Jurkat, Clone E6-1 (cell line): ENCODE measurements around the gene NAA15.
"Not testable (repeated sequence)": the region's sequence is repeated elsewhere in the genome, so short reads cannot be mapped to it uniquely, and the experiment has no call there.

Source experiments
- DNase-seq: peaks from one replicate; pipeline ENCODE4 v3.0.0-alpha.2; 2011; ENCODE audit warnings: low read depth, low spot score
- H3K4me3 ChIP-seq: 2 replicates; pipeline ENCODE4 v1.5.1; 2011; ENCODE audit warnings: mild to moderate bottlenecking, low read length, control low read depth, moderate library complexity

The NAA15 gene

DNA sequence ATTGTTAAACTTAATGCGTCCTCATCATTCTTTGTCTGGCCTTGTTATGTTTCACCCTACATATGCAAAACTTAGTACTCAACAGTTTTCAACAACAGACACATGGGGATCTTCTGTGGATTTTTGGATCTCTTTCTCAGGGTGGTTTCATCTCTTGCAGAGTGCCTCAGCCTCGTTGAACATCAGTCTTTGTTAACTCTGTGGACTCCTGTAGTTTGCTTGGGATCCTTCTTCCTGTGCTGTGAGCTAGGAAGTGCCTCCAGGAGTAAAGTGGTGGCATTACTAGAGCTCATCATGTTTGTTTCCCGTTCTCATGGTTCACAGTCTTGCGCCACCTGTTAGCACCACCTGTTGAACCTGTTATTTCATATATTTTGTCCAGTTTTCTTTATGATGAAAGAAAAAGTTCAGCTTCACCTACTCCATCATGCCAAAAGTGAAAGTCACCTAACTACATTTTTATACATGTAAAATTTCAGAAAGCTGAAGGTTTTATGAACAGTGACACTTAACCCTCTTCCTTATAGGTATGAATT is 28.4 kb downstream of the NAA15 start:
- H3K4me3 ChIP-seq = no peak overlapping the region
- DNase-seq = no peak

DNA sequence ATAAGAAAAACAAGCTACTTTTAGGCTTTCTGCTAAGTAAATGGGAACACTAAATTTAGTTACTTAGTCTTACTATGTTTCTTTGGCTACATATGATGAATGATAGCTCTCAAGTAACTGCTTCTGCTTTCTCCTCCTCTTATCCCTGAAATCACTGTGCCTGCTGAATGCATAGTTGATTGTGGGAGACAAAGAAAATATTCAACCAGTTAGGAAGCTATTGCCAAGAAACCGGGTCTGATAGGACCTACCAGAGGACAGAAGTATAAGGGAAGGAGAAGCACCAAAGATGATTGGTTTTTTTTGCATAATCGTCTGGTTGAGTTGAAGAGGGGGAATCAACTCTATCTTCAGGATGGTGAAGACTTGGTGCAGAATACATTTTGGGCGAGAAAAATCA is 29.0 kb downstream of the NAA15 start:
- no peak for DNase-seq
- H3K4me3 ChIP-seq = no peak overlapping the region

DNA sequence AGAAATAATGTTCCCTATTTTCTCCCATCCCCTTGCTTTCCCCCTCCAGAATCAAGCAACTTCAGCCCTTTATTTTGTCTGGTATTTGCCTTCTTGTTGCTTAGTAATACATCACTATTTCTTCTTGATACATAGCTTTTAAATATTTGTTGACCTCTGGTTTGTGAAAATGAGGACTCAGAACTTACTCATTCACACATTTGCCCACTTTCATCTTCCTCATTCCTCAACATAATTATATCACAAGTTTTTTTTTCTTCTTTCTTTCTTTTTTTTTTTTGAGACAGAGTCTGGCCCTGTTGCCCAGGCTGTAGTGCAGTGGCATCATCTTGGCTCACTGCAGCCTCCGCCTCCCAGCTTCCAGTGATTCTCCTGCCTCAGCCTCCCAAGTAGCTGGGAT is 29.9 kb downstream of the NAA15 start:
- no peak for DNase-seq
- H3K4me3 ChIP-seq = no peak overlapping the region

DNA sequence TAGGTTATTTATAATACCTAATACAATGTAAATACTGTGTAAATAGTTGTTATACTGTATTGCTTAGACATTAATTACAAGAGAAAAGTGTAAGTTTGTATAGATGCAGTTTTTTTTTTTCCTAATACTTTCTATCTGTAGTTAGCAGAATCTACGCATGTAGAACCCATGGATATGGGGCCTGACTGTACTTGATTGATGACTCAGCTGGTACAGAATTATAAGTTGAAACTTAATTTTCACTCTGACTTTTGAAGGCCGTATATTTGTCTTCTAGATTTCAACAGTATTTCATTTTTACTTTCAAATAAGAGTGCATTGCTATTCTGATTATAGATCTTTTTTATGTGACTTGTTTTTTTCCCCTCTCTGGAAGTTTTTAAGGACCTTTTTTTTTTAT is 31.7 kb downstream of the NAA15 start:
- no peak overlapping the region for H3K4me3 ChIP-seq
- no peak for DNase-seq

DNA sequence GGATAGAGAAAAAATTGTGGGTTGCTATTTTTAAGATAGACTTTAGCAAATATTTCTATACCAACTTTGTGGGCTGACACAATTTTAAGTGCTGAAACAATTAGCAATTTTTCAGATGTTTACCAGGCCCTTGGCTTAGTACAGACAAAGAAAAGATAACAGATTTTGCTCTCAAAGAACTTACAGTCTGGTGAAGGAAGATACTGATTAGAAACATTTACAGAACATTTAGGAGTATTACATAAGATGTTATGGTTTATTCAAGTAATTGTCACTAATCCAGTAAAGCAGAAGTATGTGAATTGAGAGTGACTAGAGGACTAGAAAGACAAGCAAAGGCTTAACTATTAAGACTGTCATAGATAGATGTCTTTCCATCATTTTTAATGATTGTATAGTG is 36.3 kb downstream of the NAA15 start:
- H3K4me3 ChIP-seq = no peak overlapping the region
- DNase-seq = no peak

DNA sequence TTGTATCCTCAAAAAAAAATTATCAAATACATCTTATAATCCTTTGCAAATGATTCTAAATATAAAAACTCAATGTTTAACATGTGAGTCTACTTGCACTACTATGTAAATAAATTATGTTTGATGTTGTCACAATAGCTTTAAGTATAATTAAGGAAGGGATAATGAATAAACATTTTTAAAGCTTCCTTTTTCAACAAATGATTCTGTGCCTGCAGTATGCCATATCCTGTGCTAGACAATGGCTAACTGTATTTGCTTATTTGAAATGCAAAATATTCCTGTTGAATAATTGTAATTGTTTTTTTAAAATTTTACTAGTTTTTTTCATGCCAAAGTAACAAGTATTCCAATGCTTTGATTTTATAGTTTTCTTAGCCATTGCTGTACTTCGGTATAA is 60.0 kb downstream of the NAA15 start:
- no peak overlapping the region for H3K4me3 ChIP-seq
- DNase-seq = no peak

DNA sequence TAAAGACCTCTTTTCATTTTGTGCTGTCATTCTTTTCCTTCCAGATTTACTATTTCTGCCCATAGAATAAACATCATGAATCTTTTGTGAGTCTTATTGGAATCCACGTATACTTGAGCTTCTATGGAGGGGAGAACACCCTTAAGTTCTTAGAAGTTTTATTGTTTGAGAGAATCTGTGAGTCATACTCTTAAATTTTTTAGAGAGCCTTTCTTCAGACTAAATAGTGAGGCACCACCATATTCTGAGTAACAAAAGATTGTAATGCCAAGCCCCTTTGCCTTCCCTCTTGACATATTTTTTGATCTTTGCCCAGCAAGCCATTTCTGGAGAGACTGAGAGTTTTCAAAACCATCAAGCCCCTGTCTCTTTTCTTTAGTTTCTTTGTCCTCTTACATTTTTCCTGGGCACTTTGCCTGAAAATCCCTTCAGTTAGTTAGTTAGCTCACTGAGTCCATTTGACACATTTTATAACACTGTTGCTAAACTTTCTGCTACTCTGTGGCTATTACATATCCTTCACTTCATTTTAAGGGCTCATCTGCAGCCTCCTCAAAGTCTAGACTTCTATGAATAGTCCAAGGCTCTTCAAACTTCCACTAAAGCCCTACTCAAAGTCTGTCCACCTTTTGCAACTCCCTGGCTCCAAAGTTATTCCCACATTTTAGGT is 66.3 kb downstream of the NAA15 start:
- H3K4me3 ChIP-seq = no peak overlapping the region
- DNase-seq = no peak

DNA sequence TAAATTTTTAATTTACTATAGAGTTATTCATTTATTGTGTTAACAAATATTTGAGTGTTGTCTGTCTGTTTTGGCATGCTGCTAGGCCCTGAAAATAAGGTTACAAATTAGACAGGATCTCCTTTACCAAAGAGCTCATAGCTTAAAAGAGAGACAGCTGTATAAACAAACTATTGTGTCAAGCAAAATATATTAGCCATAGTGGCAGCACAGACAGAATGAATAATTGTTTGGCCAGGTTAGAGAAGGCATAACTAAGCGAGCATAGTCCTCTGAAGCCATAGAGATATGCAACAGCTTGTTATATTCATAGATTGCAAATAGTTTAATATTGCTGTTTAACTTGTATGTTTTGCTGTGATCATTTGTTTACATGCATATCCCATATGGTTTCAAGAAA is 67.7 kb downstream of the NAA15 start:
- H3K4me3 ChIP-seq = no peak overlapping the region
- DNase-seq = no peak

DNA sequence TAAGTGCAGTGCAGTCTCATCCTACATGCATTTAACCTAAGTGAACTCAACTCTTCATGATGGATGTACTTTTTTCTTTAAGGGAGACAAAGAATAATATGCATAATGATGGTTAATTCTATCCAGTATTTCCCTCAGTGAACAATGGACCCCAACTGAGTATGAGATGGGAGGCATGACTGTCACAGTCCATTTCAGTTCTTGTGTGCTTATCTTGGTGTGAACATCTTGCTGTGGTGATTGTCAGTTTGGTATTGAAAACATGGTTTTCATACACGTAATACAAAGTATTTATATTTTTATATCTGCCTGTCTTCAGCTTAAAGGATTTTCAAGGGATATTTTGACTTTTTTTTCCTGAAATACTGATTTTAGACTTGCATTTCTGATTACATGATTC is 72.9 kb downstream of the NAA15 start:
- no peak for DNase-seq

DNA sequence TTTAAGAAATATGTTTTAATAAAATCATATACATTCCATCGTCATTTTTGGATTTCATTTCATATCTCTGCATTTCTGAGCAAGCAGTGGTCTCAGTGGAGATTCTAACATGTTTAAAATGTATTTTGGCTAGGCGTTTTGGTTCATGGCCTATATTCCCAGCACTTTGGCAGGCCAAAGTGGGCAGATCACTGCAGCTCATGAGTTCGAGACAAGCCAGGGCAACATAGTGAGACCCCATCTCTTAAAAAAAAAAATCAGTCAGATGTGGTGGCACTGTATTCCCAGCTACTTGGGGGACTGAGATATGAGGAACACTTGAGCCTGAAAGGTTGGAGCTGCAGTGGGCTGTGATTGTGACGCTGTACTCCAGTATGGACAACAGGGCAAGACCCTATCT is 85.1 kb downstream of the NAA15 start:
- H3K4me3 ChIP-seq = no peak overlapping the region
- no peak for DNase-seq

More for the DNA sequence above, 72.9 kb downstream of the NAA15 start:
- no peak overlapping the region for H3K4me3 ChIP-seq

DNA sequence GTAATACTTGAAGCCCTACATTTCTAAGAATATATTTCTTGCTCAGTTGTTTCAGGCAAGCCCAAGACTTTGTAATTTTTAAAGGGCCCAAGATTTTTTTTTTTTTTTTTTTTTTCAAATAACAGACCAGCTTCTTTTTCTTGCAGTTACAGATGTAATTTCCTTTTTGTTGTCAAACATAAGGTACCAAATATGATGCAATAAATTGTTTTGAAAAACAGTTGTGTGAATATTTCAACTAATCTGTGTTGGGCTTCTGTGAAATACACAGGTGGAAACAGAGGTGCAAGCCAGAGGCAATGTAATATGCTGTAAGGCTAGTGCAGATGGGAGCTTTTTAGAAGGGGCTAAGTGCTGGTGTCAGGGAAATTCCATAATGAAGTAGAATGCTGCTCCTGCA is 87.8 kb downstream of the NAA15 start:
- H3K4me3 ChIP-seq = no peak overlapping the region
- DNase-seq = no peak

DNA sequence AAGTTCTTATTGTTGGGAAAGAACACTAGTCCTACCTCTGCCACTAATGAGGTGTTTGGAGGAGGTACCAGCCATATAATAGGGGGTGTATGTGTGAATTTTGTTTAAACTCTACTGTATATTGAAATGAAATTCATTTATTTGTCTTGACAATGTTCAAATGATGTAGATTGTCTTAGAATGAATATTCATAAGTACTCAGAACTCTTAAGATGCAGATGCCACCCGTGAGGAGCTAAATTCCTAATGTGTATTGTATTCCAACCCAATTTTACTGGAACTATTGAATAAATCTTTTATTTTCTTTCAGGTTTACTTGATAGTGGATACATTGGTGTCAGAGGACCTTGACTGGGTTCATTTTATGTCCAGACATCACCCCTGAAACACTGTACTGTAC is 88.7 kb downstream of the NAA15 start:
- no peak overlapping the region for H3K4me3 ChIP-seq
- no peak for DNase-seq

DNA sequence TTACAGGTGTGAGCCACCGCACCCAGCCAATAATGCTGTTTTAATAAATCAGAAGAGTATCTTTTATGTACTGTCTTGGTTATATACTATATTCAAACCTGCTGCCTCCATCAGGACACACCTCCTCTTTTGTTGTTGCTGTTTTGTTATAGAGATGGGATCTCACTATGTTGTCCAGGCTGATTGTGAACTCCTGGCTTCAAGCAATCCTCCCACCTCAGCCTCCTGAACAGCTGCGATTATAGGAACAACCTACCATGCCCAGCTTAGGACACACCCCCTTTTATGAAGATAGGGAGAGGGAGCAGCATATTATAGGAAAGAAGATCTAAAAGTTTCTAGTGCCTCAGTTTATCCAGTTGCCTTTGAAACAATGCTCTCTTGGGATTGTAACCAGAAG is 90.4 kb downstream of the NAA15 start:
- no peak overlapping the region for H3K4me3 ChIP-seq
- no peak for DNase-seq

DNA sequence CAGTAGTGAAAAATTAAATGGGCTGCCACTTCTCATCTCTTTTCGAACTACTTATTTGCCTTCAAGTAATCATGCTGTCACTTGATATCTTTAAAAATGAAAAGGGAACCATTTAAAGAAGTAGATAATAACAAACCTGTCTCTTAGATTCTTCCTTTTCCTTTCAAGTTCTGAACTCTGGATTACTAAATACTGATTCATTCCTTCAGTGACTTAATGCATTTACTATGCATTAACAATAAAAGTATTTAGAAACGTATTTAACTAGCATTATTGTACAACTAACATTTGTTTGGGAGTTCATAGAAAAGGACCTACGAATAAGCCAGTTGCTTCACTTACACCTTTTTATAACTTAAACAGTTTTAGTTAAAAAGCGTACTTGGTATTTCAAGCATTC is 91.5 kb downstream of the NAA15 start:
- H3K4me3 ChIP-seq = no peak overlapping the region
- DNase-seq = no peak

DNA sequence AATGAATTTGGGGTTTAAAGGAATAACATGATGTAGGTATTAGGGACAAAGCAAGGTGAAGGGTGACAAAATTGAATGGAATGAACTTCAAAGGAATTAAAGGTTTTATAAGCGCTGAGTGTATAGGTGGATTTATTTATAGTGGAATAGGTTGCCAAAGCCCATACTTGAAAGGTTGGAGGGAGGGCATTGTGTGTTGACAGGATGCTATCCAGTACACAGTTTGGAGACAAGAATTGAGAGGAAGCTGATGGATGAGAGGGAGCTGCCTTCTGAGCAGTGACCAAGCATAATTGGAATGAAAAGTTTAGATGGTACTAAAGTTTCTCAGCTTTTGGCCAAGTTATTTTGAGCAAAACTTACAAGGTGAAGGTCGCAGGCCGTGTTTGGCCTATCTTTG is 100.1 kb downstream of the NAA15 start:
- DNase-seq = no peak
- H3K4me3 ChIP-seq = no peak overlapping the region

DNA sequence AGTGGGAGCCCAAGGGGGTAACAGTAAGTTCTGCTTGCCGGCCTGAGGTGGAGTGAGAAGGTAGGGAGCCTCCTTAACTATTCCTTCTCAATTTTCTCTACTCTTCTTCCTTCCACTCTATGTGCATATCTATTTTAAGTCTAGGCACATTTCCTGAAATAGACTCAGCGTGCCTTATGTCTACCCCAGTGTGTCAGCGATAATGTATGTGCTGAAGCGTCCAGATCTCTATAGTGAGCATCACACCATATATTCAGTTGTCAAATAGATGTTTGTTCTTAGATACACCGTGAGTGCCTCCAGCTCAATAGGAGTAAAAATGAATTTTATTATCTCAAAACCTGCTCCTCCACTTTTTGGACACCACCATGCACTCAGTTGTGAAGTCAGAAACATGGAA is 101.1 kb downstream of the NAA15 start:
- no peak overlapping the region for H3K4me3 ChIP-seq
- DNase-seq = no peak

DNA sequence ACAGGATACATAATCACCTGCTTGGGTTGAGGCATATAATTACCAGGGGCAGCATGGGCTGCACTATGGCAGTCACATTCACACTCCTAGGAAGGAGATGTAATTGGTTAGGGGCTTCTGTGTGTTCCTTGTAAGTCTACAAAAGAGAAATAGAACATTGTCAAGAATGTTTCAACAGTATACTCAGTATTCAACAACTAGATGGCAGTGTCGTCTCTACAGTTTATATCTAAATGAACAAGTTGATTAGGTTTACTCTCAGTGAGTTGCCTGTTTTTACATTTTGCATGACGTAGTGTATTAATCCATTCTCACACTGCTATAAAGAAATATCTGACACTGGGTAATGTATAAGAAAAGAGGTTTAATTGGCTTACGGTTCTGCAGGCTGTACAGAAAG is 102.2 kb downstream of the NAA15 start:
- no peak overlapping the region for H3K4me3 ChIP-seq
- DNase-seq = no peak

DNA sequence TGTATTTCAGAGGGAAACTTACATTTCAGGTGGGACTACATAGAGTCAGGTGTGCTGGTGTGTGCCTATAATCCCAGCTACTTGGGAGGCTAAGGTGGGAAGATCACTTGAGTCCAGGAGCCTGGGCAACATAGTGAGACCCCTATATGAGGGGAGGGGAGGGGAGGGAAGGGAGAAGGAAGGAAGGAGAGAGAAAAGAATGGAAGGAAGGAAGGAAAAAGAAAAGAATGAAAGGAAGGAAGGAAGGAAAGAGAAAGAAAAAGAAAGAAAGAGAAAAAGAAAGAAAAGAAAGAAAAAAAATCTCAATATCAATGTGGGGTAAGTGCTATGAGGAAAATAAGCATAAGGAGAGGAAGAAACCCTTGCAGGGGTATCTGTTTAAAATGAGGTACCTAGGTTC is 109.0 kb downstream of the NAA15 start:
- no peak overlapping the region for H3K4me3 ChIP-seq
- no peak for DNase-seq

DNA sequence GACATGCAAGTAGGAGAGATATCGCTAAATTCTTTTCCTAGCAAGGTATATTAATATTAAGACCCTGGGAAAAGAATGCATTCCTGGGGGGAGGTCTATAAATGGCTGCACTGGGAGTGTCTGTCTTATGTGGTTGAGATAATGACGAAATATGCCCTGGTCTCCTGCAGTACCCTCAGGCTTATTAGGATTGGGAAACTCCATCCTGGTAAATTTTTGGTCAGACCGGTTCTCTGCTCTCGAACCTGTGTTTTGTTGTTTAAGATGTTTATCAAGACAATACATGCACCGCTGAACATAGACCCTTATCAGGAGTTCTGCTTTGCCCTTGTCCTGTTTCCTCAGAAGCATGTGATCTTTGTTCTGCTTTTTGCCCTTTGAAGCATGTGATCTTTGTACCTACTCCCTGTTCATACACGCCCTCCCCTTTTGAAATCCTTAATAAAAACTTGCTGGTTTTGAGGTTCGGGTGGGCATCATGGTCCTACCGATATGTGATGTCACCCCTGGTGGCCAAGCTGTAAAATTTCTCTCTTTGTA is 113.4 kb downstream of the NAA15 start:
- not testable (repeated sequence) for H3K4me3 ChIP-seq, DNase-seq

DNA sequence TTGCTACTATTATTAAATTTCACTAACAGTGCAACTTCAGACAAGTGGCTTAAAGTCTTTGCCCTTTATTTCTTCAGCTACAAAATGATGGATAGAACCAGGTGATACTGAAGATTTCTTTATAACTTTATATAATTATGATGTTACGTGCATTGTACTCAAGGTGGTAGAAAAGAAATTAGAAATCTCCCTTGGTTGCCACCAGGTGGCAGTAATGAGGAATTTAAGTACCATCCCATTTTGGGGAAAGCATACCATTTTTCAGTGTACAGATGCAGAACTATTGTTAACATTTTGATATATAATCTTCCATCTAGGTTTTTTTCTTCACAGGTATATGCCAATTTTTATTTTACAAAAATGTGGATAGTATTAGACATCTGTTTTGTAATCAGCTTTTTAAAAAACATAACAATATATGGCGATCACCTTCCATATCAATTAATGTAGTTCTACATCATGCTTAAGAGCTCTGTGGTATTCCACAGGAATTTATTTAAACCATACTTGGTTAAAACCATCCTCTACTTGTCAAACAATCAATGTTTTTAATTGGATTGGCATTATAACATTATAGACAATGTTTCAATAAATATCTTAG is 114.9 kb downstream of the NAA15 start:
- no peak overlapping the region for H3K4me3 ChIP-seq
- DNase-seq = peak; percentile 55

DNA sequence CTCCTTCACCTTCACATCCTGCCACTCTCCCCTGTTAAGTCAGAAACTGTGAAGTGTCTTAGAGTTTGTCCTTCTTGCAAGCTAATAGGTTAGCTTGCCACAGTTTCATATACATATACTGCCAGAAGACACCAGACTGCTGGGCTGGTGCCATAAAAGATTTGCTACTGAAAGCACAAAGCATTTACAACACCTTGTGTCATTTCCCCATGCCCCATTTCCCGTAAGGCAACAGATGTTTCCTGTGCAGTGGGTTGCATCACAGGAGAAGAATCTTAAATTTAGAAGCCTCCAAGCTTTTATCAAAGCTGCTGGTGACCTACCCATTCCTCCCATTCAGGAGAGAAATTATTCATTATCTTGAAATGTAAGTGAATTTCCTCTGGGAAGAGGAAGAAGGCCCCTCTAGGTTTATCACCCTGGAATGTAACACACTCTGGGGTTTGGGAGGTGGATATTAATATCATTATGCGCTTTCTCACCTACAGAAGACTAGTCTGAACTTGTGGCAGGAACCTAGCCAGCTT is 118.1 kb downstream of the NAA15 start:
- peak; percentile 93 for DNase-seq
- H3K4me3 ChIP-seq = no peak overlapping the region
